Epidermal melanocyte (primary cell): ENCODE measurements around the gene RAD9A.

Source experiments
- DNase-seq: peaks from one replicate; pipeline ENCODE4 v3.0.0; 2011; ENCODE audit warnings: low spot score; ENCODE audit not compliant: insufficient read length

Gene RAD9A

DNA sequence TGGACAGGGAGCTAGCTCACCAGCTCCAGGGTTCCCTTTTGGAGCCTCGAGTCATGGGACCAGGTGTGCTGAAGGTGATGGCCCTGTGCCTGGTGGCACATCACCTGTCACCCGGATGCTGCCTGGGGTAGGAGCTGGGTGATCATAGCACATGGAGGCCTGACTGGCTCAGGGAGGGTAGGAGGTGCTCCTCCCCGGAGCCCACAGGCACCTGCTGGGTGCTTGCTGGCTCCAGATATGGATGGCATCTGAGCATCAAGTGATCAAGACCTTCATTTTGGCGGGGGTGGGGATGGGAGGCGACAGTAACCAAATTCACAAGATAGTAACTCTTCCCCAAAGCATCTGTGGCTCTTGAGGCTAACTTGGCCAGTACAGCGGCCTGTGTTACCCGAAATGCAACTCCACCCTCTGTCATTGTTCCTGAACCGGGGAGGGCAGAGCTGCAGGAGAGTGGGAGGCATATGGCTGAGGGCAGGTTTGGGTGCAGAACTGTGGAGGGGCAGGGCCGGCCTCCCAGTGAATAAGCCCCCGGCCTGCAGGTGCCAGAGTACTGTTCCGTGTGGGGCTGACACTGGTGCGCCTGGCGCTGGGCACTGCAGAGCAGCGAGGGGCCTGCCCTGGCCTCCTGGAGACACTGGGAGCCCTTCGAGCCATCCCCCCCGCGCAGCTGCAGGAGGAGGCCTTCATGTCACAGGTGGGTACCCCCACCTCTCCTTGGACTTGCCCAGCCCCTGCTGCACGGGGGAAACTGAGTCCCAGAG lies 16.8 kb downstream of the RAD9A start:
- no peak for DNase-seq

- no peak for DNase-seq
These were observed 17.5 kb downstream of the RAD9A start for GRCh38 chr11:67409261-67409666.

DNA sequence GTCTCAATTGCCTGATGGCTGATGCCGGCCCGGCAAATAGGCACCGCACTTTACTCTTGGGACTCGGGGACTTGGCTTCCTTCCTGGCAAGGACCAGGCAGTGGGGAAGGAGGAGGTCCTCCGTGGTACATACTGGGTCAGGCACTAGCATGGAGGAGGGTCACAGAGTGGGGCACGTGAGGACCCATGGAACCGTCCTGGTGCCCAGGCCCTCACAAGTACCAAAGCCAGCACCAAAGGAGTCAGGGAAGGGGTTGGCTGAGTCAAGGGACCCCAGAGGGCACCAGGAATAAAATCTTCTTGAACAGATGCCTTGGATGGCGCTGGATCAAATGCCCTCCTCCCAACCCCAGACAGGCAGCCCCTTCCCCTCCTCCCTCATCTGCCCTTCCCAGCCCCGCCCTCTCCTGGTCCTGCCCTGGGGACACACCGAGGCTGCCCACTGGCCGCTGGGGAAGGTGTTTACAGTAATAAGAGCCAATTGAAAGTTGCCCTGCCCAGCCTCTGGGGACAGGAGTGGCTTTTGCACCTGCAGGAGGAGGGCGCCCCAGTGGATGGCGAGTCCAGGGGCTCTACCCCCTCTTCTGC lies 18.1 kb downstream of the RAD9A start:
- no peak for DNase-seq

GRCh38 chr11:67410369-67410831 lies 18.6 kb downstream of the RAD9A start:
- DNase-seq, result no peak

GRCh38 chr11:67410984-67411784 lies 19.4 kb downstream of the RAD9A start:
- DNase-seq, result no peak

- no peak for DNase-seq
These were observed 20.0 kb downstream of the RAD9A start for GRCh38 chr11:67411785-67412152.

DNA sequence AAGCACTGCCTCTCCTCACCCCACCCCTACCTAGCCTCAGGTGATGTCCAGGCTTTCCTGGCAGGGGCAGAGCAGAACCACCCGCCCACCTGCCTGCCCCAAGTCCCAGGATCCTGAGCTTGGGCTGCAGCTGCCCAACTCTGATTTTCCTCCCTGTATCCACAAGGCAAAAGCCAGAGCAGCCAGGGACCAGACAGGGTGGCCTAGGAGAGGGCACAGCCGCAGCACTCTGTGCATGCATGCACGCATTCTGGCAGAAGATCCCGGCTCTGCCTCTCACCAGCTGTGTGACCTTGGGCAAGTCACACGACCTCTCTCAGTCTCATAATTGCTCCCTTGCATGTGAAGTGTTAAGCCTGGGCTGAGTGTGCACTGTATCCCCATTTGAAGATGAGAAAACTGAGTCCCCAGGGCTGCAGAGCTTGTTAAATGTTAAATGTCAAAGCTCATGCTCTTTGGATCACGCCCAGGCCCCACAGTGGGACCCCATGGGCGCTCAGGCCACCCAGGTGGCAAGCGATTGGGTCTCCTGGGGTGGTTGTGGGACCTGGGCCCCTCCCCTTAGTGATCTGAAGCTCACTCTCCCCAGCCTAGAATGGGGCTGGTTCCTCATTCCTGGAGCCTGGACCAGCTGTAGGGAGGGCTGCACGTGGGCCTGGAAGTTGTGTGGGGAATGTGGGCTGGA lies 20.9 kb downstream of the RAD9A start:
- DNase-seq, result no peak

DNA sequence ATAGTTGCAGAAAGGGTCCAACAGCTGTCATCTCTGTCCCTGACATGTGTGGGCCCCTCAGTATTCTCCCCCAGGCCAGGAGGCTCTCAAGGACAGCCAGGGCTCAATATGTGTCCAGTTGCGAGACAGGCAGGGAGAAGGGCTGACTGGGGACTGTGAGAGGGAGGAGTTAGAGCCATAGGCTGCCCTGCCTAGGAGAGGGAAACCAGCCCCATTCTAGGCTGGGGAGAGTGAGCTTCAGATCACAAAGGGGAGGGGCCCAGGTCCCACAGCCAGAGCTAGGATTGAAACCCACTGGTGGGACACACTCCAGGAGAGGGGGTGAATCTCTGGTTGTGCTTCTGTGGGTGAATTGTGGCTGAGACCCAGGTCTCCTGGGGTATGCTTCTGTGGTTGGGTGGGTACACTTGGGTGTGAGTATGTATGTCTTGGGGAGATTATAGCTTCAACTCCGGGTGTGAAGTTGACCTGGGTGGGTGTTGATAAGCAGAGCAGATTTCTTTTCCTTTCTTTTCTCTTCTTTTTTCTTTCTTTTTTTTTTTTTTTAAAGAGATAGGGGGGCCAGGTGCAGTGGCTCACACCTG lies 21.6 kb downstream of the RAD9A start:
- DNase-seq, result no peak

DNA sequence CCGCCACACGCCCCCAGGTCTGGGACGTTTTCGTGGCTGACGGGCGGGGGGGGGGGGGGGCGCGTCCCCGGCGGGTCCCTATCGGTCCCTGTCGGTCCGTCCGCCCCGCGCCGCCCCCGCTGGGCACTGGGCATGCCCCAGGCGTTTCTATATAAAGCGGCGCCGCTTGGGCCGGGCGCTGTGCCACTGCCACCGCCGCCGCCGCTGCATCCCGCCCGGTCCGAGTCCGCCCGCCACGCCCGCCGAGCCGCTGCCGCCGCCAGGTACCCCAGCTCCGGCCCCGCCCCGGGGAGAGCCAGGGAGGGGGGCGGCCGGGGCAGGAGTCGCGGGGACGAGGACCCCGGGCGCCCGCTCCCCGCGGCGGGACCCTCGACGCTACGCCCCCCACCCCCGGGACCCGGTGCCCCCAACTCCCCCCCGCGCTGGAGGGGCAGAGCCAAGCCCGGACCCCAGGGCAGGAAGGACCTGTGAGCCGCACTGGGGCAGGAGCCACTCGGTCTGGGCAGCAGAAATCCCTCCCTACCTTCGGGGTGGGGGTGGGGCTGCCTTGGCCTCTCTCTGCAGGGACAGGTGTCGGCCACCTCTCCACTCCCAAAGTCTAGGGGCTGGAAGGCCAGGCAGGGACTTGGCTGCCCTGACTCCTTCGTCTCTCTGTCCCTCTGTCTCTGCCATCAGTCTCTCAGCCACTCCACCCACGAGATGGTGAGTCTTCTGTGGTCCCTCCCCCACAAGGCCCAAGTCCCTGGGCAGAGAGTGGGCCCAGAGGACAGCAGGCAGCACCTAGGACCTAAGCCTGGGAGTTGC lies 23.9 kb downstream of the RAD9A start, which contains the start of gene CARNS1:
CARNS1 (plus strand) TSS at position 178 of the 804 bp plus-strand sequence; CDS start at position 700, 522 bp downstream.
- DNase-seq, result no peak

GRCh38 chr11:67416416-67417335 lies 24.9 kb downstream of the RAD9A start:
- no peak for DNase-seq

GRCh38 chr11:67417425-67417824 lies 25.6 kb downstream of the RAD9A start:
- DNase-seq, result no peak

- no peak for DNase-seq
These were observed 26.9 kb downstream of the RAD9A start for GRCh38 chr11:67418476-67419281.

DNA sequence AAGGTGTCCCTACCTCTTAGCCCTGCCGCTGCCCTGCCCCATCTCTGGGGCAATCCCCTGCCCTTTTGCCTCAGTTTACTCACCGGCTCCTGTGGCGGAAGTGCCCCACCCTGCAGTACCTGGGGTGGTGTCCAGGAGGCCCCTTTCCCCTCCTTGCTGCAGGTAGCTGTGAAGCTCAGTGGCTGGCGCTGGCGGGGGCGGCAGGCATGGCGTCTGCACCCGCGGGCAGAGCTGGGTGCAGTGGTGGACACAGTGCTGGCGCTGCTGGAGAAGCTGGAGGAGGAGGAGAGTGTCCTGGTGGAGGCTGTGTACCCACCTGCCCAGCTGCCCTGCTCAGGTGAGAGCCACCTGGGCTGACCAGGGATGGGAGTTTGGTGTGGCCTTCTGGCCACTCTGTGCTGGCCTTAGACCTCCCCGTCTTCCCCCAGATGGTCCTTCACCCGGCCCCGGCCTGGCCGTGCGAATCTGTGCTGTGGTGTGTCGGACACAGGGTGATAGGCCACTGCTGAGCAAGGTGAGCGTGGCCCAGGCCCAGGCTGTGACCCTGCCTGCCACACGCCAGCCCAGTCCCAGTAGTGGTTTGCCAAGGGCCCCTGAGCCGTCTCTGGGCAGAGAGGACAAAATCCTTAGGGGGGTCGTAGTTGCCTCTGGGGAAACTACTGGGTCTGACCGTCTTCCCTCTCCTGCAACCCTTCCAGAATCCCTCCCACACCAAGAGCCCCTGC lies 27.7 kb downstream of the RAD9A start:
- no peak for DNase-seq

DNA sequence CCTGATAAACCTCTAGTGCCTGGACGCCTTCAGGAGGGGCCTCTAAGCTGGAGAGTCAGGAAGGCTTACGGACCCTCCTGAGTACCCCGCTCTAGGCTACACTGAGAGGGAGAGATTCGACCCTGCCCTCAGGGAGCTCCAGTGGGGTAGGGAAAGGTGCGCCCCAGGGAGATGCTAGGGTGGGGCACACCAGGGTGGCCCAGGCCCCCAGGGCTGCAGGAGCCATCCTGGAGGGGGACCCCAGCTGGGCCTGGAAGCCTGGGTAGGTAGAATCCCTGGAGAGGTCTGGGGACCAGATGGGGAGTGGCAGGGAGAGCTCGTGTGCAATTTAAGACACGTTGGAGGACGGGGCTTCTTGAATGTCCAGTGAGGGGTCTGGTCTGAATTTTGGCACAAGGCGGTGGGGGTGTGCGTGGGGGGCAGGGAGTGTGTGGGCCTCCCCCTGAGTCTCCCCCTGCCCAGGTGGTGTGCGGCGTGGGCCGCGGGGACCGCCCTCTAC lies 28.4 kb downstream of the RAD9A start:
- no peak for DNase-seq

GRCh38 chr11:67420646-67421429 lies 29.1 kb downstream of the RAD9A start:
- DNase-seq, result peak; percentile 98

GRCh38 chr11:67421430-67422031 lies 29.7 kb downstream of the RAD9A start:
- DNase-seq, result no peak
